Calu3 (cell line): ENCODE data around the gene FOXN3. TPM values are rescaled to one million over a fixed set of nuclear protein-coding genes. Genes with fewer than 3 reads are reported as not detected.
"Not testable (repeated sequence)": the region's sequence is repeated elsewhere in the genome, so short reads cannot be mapped to it uniquely, and the experiment has no call there.

ENCODE experiments used
- BruUV-seq: library from RNA; stranded (reverse); fragments of 400-500 nt; replicated peaks from 2 replicates; lab custom pipeline; 2021; lab: Mats Ljungman, UMichigan
- CTCF ChIA-PET: fragments of 300-600 bp; sonication (Branson Sonifier 250); formaldehyde crosslinking; loops from one replicate; lab custom pipeline; 2022; ENCODE audit warnings: antibody characterized with exemption; lab: Charles Lee
- DNase-seq: peaks from one replicate; pipeline ENCODE4 v3.0.0; 2022
- H3K27ac Mint-ChIP-seq: one replicate; pipeline ENCODE4 v1.8.0; 2022; ENCODE audit warnings: mixed read lengths; ENCODE audit not compliant: unreplicated experiment
- H3K27me3 Mint-ChIP-seq: one replicate; pipeline ENCODE4 v1.8.0; 2022; ENCODE audit warnings: mixed read lengths; ENCODE audit not compliant: unreplicated experiment
- H3K36me3 Mint-ChIP-seq: one replicate; pipeline ENCODE4 v1.8.0; 2022; ENCODE audit warnings: mild to moderate bottlenecking, moderate library complexity, mixed read lengths; ENCODE audit not compliant: insufficient read depth, unreplicated experiment
- H3K4me1 Mint-ChIP-seq: one replicate; pipeline ENCODE4 v1.8.0; 2022; ENCODE audit warnings: mild to moderate bottlenecking, low read depth, mixed read lengths; ENCODE audit not compliant: unreplicated experiment
- H3K4me3 Mint-ChIP-seq: one replicate; pipeline ENCODE4 v1.8.0; 2022; ENCODE audit warnings: mild to moderate bottlenecking, low read depth, moderate library complexity, mixed read lengths; ENCODE audit not compliant: unreplicated experiment
- H3K9me3 Mint-ChIP-seq: one replicate; pipeline ENCODE4 v1.8.0; 2022; ENCODE audit warnings: low read depth, mixed read lengths; ENCODE audit not compliant: unreplicated experiment
- CTCF ChIP-seq: fragments of 200-600 bp; IDR thresholded peaks from one replicate; pipeline ENCODE4 v1.8.0; 2022; ENCODE audit warnings: antibody characterized with exemption; ENCODE audit not compliant: unreplicated experiment
- intact Hi-C: fragments of 100-400 bp; cut with micrococcal nuclease; formaldehyde crosslinking; loops from one replicate; pipeline ENCODE4 v1.10.0; 2022; ENCODE audit not compliant: unreplicated experiment
- total RNA-seq: library from RNA; stranded (reverse); gene quantifications from 2 replicates; pipeline ENCODE4 v1.2.3, GENCODE V29; 2022

Gene FOXN3
- total RNA-seq, 1 experiment from 2014 or later, result 11.8 TPM

GRCh38 chr14:89298056-89298834 lies 118.8 kb downstream of the FOXN3 start:
- no peaks in the 10 kb centered on the region for H3K4me1 Mint-ChIP-seq
- peaks cover 2% of the 10 kb centered on the region for H3K9me3 Mint-ChIP-seq
- DNase-seq, result no peak
- CTCF ChIA-PET, result interaction anchor here (0.7 kb wide), 1 partner anchor 190 kb away, joined by 4 read pairs; no protein-coding TSS in a partner anchor
- no TSS peak for BruUV-seq
- intact Hi-C loops, result no loop called here
- no peak for TF ChIP-seq CTCF
- H3K4me3 Mint-ChIP-seq, result no peak overlapping the region
- no peaks in the 10 kb centered on the region for H3K27me3 Mint-ChIP-seq
- no peaks in the 10 kb centered on the region for H3K36me3 Mint-ChIP-seq
- no peak overlapping the region for H3K27ac Mint-ChIP-seq

GRCh38 chr14:89296281-89296745 lies 120.7 kb downstream of the FOXN3 start:
- H3K4me3 Mint-ChIP-seq, result no peak overlapping the region
- H3K27ac Mint-ChIP-seq, result no peak overlapping the region
- no peak for TF ChIP-seq CTCF
- CTCF ChIA-PET, result no interaction called here
- H3K27me3 Mint-ChIP-seq, result no peaks in the 10 kb centered on the region
- H3K9me3 Mint-ChIP-seq, result no peaks in the 10 kb centered on the region
- intact Hi-C loops, result no loop called here
- H3K36me3 Mint-ChIP-seq, result no peaks in the 10 kb centered on the region
- H3K4me1 Mint-ChIP-seq, result no peaks in the 10 kb centered on the region
- BruUV-seq, result no TSS peak
- no peak for DNase-seq

- Mint-ChIP-seq H3K9me3 (no peaks in the 10 kb centered on the region), H3K4me3 (no peak overlapping the region), H3K27me3 (no peaks in the 10 kb centered on the region), H3K36me3 (no peaks in the 10 kb centered on the region), H3K27ac (no peak overlapping the region), H3K4me1 (no peaks in the 10 kb centered on the region)
- no peak for TF ChIP-seq CTCF
- BruUV-seq, result no TSS peak
- CTCF ChIA-PET, result no interaction called here
- intact Hi-C loops, result no loop called here
- DNase-seq, result no peak
Measured at GRCh38 chr14:89294872-89295271, 122.2 kb downstream of the FOXN3 start.

GRCh38 chr14:89294469-89294868 lies 122.6 kb downstream of the FOXN3 start:
- H3K36me3 Mint-ChIP-seq, H3K9me3 Mint-ChIP-seq, BruUV-seq, H3K4me3 Mint-ChIP-seq, CTCF ChIA-PET, intact Hi-C loops, H3K4me1 Mint-ChIP-seq, DNase-seq, H3K27me3 Mint-ChIP-seq, H3K27ac Mint-ChIP-seq: not testable (repeated sequence)

- no peaks in the 10 kb centered on the region for H3K36me3 Mint-ChIP-seq
- DNase-seq, result no peak
- no peaks in the 10 kb centered on the region for H3K4me1 Mint-ChIP-seq
- H3K27ac Mint-ChIP-seq, result no peak overlapping the region
- CTCF ChIA-PET, result no interaction called here
- TF ChIP-seq CTCF, result no peak
- no TSS peak for BruUV-seq
- no peaks in the 10 kb centered on the region for H3K27me3 Mint-ChIP-seq
- no peaks in the 10 kb centered on the region for H3K9me3 Mint-ChIP-seq
- no peak overlapping the region for H3K4me3 Mint-ChIP-seq
- intact Hi-C loops, result no loop called here
Measured at GRCh38 chr14:89294060-89294459, 123.0 kb downstream of the FOXN3 start.
